ENCODE data around the gene MIF. TPM values are rescaled to one million over a fixed set of nuclear protein-coding genes. Genes with fewer than 3 reads are reported as not detected.

Gene MIF
- total and polyA plus RNA-seq, 2 experiments from 2014 or later, result 335 to 2,233 TPM

- Histone ChIP-seq H3K4me3 (no peak overlapping the region), H3K9me2 (ENCODE audit: insufficient read depth) (no peaks in the 10 kb centered on the region), H3K27ac (peak overlapping the region; percentile 92), H3K9ac (peak overlapping the region; percentile 74), H3K4me2 (ENCODE audit: unreplicated experiment) (peak overlapping the region; percentile 59), H3K27me3 (replicated peaks; ENCODE audit: insufficient read depth) (no peaks in the 10 kb centered on the region), H3F3A (ENCODE audit: insufficient read depth) (peaks cover 12% of the 10 kb centered on the region; the same call in 1 of the 2 replicates), H4K20me1 (ENCODE audit: insufficient read depth) (no peaks in the 10 kb centered on the region), H3K79me2 (ENCODE audit: insufficient read depth) (no peaks in the 10 kb centered on the region), H2AFZ (peak overlapping the region; percentile 83), H3K9me3 (ENCODE audit: low read depth) (no peaks in the 10 kb centered on the region), H3K36me3 (ENCODE audit: low read depth) (no peaks in the 10 kb centered on the region), H3K4me1 (ENCODE audit: insufficient read depth) (peaks cover 9% of the 10 kb centered on the region)
- 59 to 67% methylated on average over 11 of the region's 11 CpGs for WGBS, 2 experiments (ENCODE audit: low coverage in 1 of 2, low lambda C conversion rate in 2 of 2, missing lambda C conversion rate in 2 of 2)
- TF ChIP-seq EZH2 (IDR thresholded peaks at IDR 0.05; ENCODE audit: insufficient read depth, poor library complexity, severe bottlenecking) (no peak), EZH2phosphoT487 (IDR thresholded peaks at IDR 0.05; ENCODE audit: insufficient read depth, low read depth) (no peak)
- in situ Hi-C loops (cut with MboI), result no loop called here
- DNase-seq, result peak; percentile 53
These were observed 5.4 kb upstream of the MIF start for GRCh38 chr22:23888615-23889401.

GRCh38 chr22:23889620-23890019 lies 4.6 kb upstream of the MIF start:
- WGBS, 2 experiments (ENCODE audit: low coverage in 1 of 2, low lambda C conversion rate in 2 of 2, missing lambda C conversion rate in 2 of 2), result 36 to 37% methylated on average over 5 of the region's 5 CpGs
- no peaks in the 10 kb centered on the region for H3K9me2 ChIP-seq (ENCODE audit: insufficient read depth)
- H3K79me2 ChIP-seq (ENCODE audit: insufficient read depth), result peaks cover 3% of the 10 kb centered on the region; the same call in 1 of the 2 replicates
- TF ChIP-seq EZH2phosphoT487 (IDR thresholded peaks at IDR 0.05; ENCODE audit: insufficient read depth, low read depth) (no peak), EZH2 (IDR thresholded peaks at IDR 0.05; ENCODE audit: insufficient read depth, poor library complexity, severe bottlenecking) (no peak)
- H2AFZ ChIP-seq, result no peak overlapping the region
- DNase-seq, result peak; percentile 19
- no peaks in the 10 kb centered on the region for H3K9me3 ChIP-seq (ENCODE audit: low read depth)
- H3K27ac ChIP-seq, result no peak overlapping the region
- no peaks in the 10 kb centered on the region for H4K20me1 ChIP-seq (ENCODE audit: insufficient read depth)
- H3F3A ChIP-seq (ENCODE audit: insufficient read depth), result peaks cover 12% of the 10 kb centered on the region; the same call in 1 of the 2 replicates
- no peak overlapping the region for H3K4me3 ChIP-seq
- H3K4me2 ChIP-seq (ENCODE audit: unreplicated experiment), result no peak overlapping the region
- H3K36me3 ChIP-seq (ENCODE audit: low read depth), result no peaks in the 10 kb centered on the region
- peaks cover 9% of the 10 kb centered on the region for H3K4me1 ChIP-seq (ENCODE audit: insufficient read depth)
- in situ Hi-C loops (cut with MboI), result no loop called here
- no peaks in the 10 kb centered on the region for H3K27me3 ChIP-seq (replicated peaks; ENCODE audit: insufficient read depth)
- H3K9ac ChIP-seq, result no peak overlapping the region

GRCh38 chr22:23891726-23892125 lies 2.5 kb upstream of the MIF start:
- Histone ChIP-seq H3K36me3 (ENCODE audit: low read depth) (peaks cover 10% of the 10 kb centered on the region; the same call in 1 of the 2 replicates), H4K20me1 (ENCODE audit: insufficient read depth) (no peaks in the 10 kb centered on the region), H3K27me3 (replicated peaks; ENCODE audit: insufficient read depth) (no peaks in the 10 kb centered on the region), H3K9ac (no peak overlapping the region), H3K4me1 (ENCODE audit: insufficient read depth) (peaks cover 14% of the 10 kb centered on the region), H3K4me2 (ENCODE audit: unreplicated experiment) (no peak overlapping the region), H3F3A (ENCODE audit: insufficient read depth) (peaks cover 12% of the 10 kb centered on the region; the same call in 1 of the 2 replicates), H3K4me3 (no peak overlapping the region), H2AFZ (no peak overlapping the region), H3K27ac (no peak overlapping the region), H3K79me2 (ENCODE audit: insufficient read depth) (peaks cover 24% of the 10 kb centered on the region), H3K9me2 (ENCODE audit: insufficient read depth) (no peaks in the 10 kb centered on the region), H3K9me3 (ENCODE audit: low read depth) (no peaks in the 10 kb centered on the region)
- in situ Hi-C loops (cut with MboI), result no loop called here
- TF ChIP-seq EZH2 (IDR thresholded peaks at IDR 0.05; ENCODE audit: insufficient read depth, poor library complexity, severe bottlenecking), result no peak
- no peak for TF ChIP-seq EZH2phosphoT487 (IDR thresholded peaks at IDR 0.05; ENCODE audit: insufficient read depth, low read depth)
- DNase-seq, result no peak
- 85 to 91% methylated on average over 7 of the region's 7 CpGs for WGBS, 2 experiments (ENCODE audit: low coverage in 1 of 2, low lambda C conversion rate in 2 of 2, missing lambda C conversion rate in 2 of 2)

- Histone ChIP-seq H3K9me2 (ENCODE audit: insufficient read depth) (no peaks in the 10 kb centered on the region), H3K4me2 (ENCODE audit: unreplicated experiment) (no peak overlapping the region), H3K36me3 (ENCODE audit: low read depth) (peaks cover 12% of the 10 kb centered on the region; the same call in 1 of the 2 replicates), H4K20me1 (ENCODE audit: insufficient read depth) (no peaks in the 10 kb centered on the region), H3K9ac (no peak overlapping the region), H3F3A (ENCODE audit: insufficient read depth) (peaks cover 12% of the 10 kb centered on the region; the same call in 1 of the 2 replicates), H3K4me3 (no peak overlapping the region), H3K27me3 (replicated peaks; ENCODE audit: insufficient read depth) (no peaks in the 10 kb centered on the region), H3K4me1 (ENCODE audit: insufficient read depth) (peaks cover 14% of the 10 kb centered on the region), H3K79me2 (ENCODE audit: insufficient read depth) (peaks cover 24% of the 10 kb centered on the region), H2AFZ (no peak overlapping the region), H3K9me3 (ENCODE audit: low read depth) (no peaks in the 10 kb centered on the region), H3K27ac (no peak overlapping the region)
- TF ChIP-seq EZH2phosphoT487 (IDR thresholded peaks at IDR 0.05; ENCODE audit: insufficient read depth, low read depth) (no peak), EZH2 (IDR thresholded peaks at IDR 0.05; ENCODE audit: insufficient read depth, poor library complexity, severe bottlenecking) (no peak)
- 98 to 100% methylated on average over 2 of the region's 2 CpGs for WGBS, 2 experiments (ENCODE audit: low coverage in 1 of 2, low lambda C conversion rate in 2 of 2, missing lambda C conversion rate in 2 of 2)
- no peak for DNase-seq
- in situ Hi-C loops (cut with MboI), result no loop called here
These were observed 2.1 kb upstream of the MIF start for GRCh38 chr22:23892130-23892529.

Measured in GM23248 (cell line).